Esophagus muscularis mucosa (tissue), 4 donors: Measurements from ENCODE around the gene RBM19. TPM values are rescaled to one million over a fixed set of nuclear protein-coding genes. Genes with fewer than 3 reads are reported as not detected.
A peak's percentile ranks its signal among the peaks of the same experiment; 100 is the strongest.

Experiments used
- DNase-seq: peaks from one replicate; pipeline ENCODE4 v3.0.0-alpha.2; 2017; ENCODE audit errors: extremely low spot score
- H3K27ac ChIP-seq, 4 donors: fragments of 200-600 bp; sonication (generic); replicated peaks in 1 of 4; 1 replicate in 3 of 4; 2 replicates in 1 of 4; pipeline ENCODE4 v1.5.1; 2016 to 2019; ENCODE audit warnings: mild to moderate bottlenecking in 1 of 4
- H3K27me3 ChIP-seq, 4 donors: fragments of 200-600 bp; sonication (generic); one replicate each; pipeline versions ENCODE4 v1.5.1 to v1.6.0; 2016 to 2019
- H3K36me3 ChIP-seq, 4 donors: fragments of 200-600 bp; sonication (generic); one replicate each; pipeline ENCODE4 v1.5.1; 2016 to 2019
- H3K4me1 ChIP-seq, 4 donors: fragments of 200-600 bp; sonication (generic); one replicate each; pipeline ENCODE4 v1.5.1; 2016 to 2019
- H3K4me3 ChIP-seq, 4 donors: fragments of 200-600 bp; sonication (generic); 1 replicate in 2 of 4; 2 replicates in 2 of 4; pipeline ENCODE4 v1.5.1; 2016 to 2019; ENCODE audit warnings: mild to moderate bottlenecking in 4 of 4, moderate library complexity in 1 of 4
- H3K9me3 ChIP-seq, 4 donors: fragments of 200-600 bp; sonication (generic); 1 replicate in 3 of 4; 2 replicates in 1 of 4; pipeline ENCODE4 v1.5.1; 2016 to 2019
- CTCF ChIP-seq, 3 experiments: fragments of 200-600 bp in 2 of 3; fragments of 450-650 bp in 1 of 3; sonication (generic) in 2 of 3; IDR thresholded peaks; one replicate each; pipeline ENCODE4 v1.5.1; 2017 to 2019; ENCODE audit warnings: antibody characterized with exemption in 3 of 3, mild to moderate bottlenecking in 2 of 3, moderate library complexity in 1 of 3
- EP300 ChIP-seq: sonication (generic); formaldehyde crosslinking; IDR thresholded peaks from one replicate; pipeline ENCODE4 v1.6.1; 2017; ENCODE audit warnings: antibody characterized with exemption
- POLR2A ChIP-seq: fragments of 450-650 bp; IDR thresholded peaks from one replicate; pipeline ENCODE4 v1.6.1; 2017; ENCODE audit warnings: antibody characterized with exemption, moderate library complexity, mild to moderate bottlenecking, low read depth
- POLR2AphosphoS5 ChIP-seq, 2 donors: sonication (generic); formaldehyde crosslinking; IDR thresholded peaks; one replicate each; pipeline ENCODE4 v1.6.1; 2017; ENCODE audit warnings: antibody characterized with exemption in 2 of 2
- WGBS: methylation state at CpG from one replicate; pipeline ENCODE4 v1.1.5; 2018; 5-methylcytosine and 5-hydroxymethylcytosine counted together
- intact Hi-C: fragments of 100-400 bp; cut with DNase I; formaldehyde crosslinking; loops from one replicate; pipeline ENCODE4 v1.15.1; 2023
- total RNA-seq, 4 donors: library from RNA; depleted of rRNA; stranded (reverse); fragments of >200 nt; gene quantifications; one replicate each; pipeline versions ENCODE4 v1.1.0 to v1.2.1, GENCODE V29; 2016

RBM19 gene
- total RNA-seq, 4 donors from 2014 or later, result 26.7 to 40.0 (median 27.4) TPM

GRCh38 chr12:113889891-113890581 is 76.1 kb downstream of the RBM19 start:
- 56% methylated on average over 22 of the region's 23 CpGs for WGBS
- no peak for TF ChIP-seq CTCF (IDR thresholded peaks at IDR 0.05)
- no peak for TF ChIP-seq POLR2AphosphoS5 (IDR thresholded peaks at IDR 0.05)
- no peak for TF ChIP-seq POLR2A
- TF ChIP-seq EP300, result no peak
- H3K27ac ChIP-seq, result no peak overlapping the region

GRCh38 chr12:113889076-113889475 is 77.0 kb downstream of the RBM19 start:
- 86% methylated on average over 3 of the region's 3 CpGs for WGBS
- TF ChIP-seq EP300, result no peak
- no peak for TF ChIP-seq POLR2AphosphoS5 (IDR thresholded peaks at IDR 0.05)
- TF ChIP-seq POLR2A, result no peak
- TF ChIP-seq CTCF (IDR thresholded peaks at IDR 0.05), result no peak

More at GRCh38 chr12:113889891-113890581, 76.1 kb downstream of the RBM19 start:
- no peaks in the 10 kb centered on the region for H3K27me3 ChIP-seq
- intact Hi-C loops, result no loop called here
- peaks cover 0 to 5% (median 3%) of the 10 kb centered on the region in 4 donors for H3K4me1 ChIP-seq
- peaks cover 3 to 25% (median 10%) of the 10 kb centered on the region in 4 donors for H3K36me3 ChIP-seq
- peak overlapping the region in 2 of 4 donors; percentile 12 to 14 for H3K4me3 ChIP-seq
- no peak for DNase-seq
- H3K9me3 ChIP-seq, result no peaks in the 10 kb centered on the region

GRCh38 chr12:113888435-113888834 is 77.7 kb downstream of the RBM19 start:
- H3K27ac ChIP-seq, result no peak overlapping the region
- TF ChIP-seq POLR2AphosphoS5 (IDR thresholded peaks at IDR 0.05), result no peak
- TF ChIP-seq POLR2A, result no peak
- TF ChIP-seq EP300, result no peak
- TF ChIP-seq CTCF (IDR thresholded peaks at IDR 0.05), result no peak
- intact Hi-C loops, result no loop called here
- DNase-seq, result no peak
- peaks cover 0 to 25% (median 7%) of the 10 kb centered on the region in 4 donors for H3K36me3 ChIP-seq
- 93% methylated on average over 2 of the region's 2 CpGs for WGBS
- peaks cover 0 to 5% (median 3%) of the 10 kb centered on the region in 4 donors for H3K4me1 ChIP-seq
- H3K27me3 ChIP-seq, result no peaks in the 10 kb centered on the region
- H3K4me3 ChIP-seq, result no peak overlapping the region
- no peaks in the 10 kb centered on the region for H3K9me3 ChIP-seq

More at GRCh38 chr12:113889076-113889475, 77.0 kb downstream of the RBM19 start:
- Histone ChIP-seq H3K4me3 (no peak overlapping the region), H3K36me3 (peaks cover 0 to 29% (median 6%) of the 10 kb centered on the region in 4 donors), H3K27ac (no peak overlapping the region), H3K4me1 (peaks cover 0 to 5% (median 3%) of the 10 kb centered on the region in 4 donors), H3K27me3 (no peaks in the 10 kb centered on the region), H3K9me3 (no peaks in the 10 kb centered on the region)
- intact Hi-C loops, result no loop called here
- no peak for DNase-seq

- 92% methylated on average over 3 of the region's 3 CpGs for WGBS
- Histone ChIP-seq H3K4me3 (no peak overlapping the region), H3K27me3 (no peaks in the 10 kb centered on the region), H3K27ac (no peak overlapping the region), H3K9me3 (no peaks in the 10 kb centered on the region), H3K4me1 (peaks cover 0 to 5% (median 3%) of the 10 kb centered on the region in 4 donors), H3K36me3 (peaks cover 0 to 24% (median 8%) of the 10 kb centered on the region in 4 donors)
- no peak for DNase-seq
- TF ChIP-seq POLR2AphosphoS5 (IDR thresholded peaks at IDR 0.05) (no peak), POLR2A (no peak), CTCF (IDR thresholded peaks at IDR 0.05) (no peak), EP300 (no peak)
- intact Hi-C loops, result no loop called here
Measured at GRCh38 chr12:113887906-113888305, 78.2 kb downstream of the RBM19 start.
